H54 (cell line): ENCODE results near the gene ZWILCH.

Experiments used
- DNase-seq: peaks from one replicate; pipeline ENCODE4 v3.0.0; 2011; ENCODE audit warnings: low spot score, mixed read lengths; ENCODE audit not compliant: insufficient read length
- FAIRE-seq: peaks from 3 replicates; lab custom pipeline; 2011; peaks lifted over from hg19 to GRCh38; lab: Jason Lieb, UNC
- POLR2A ChIP-seq: IDR thresholded peaks from 2 replicates; pipeline ENCODE4 v1.6.1; 2011; ENCODE audit warnings: low read depth, mild to moderate bottlenecking, low read length

The ZWILCH gene

DNA sequence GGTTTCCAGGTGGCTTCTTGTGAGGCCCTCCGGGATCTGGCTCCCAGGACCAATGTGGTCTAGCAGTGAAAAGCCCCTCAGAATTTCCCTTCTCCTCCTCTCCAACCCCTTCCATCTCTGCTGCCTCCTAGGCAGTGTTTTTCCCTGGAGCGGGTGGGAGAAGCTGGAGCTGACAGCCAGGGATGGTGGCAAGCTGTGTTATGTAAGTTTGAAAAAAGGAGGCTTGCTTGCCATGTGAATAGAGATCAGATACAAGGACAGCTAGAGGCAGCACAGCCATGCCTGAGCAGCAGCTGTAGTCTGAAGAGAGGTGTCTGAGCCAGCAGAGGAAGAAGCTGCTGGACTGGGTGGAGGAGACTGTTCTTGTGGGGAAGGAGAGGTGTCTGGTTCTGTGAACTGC, 28.1 kb upstream of the ZWILCH start:
- FAIRE-seq = no peak
- DNase-seq = no peak
- TF ChIP-seq POLR2A = no peak

DNA sequence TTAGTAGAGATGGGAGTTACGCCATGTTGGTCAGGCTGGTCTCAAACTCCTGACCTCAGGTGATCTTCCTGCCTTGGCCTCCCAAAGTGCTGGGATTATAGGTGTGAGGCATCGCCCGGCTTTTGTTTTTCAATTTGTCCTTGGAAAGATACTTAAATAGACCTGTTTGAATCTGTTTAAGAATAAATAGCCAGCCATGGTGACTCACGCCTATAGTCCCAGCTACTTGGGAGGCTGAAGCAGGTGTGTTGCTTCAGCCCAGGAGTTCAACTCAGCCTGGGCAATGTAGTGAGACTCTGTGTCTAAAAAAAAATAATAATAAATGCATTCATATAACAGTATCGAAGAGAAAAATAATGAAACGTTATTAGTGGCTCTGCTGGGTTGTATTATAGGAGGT, 24.9 kb upstream of the ZWILCH start:
- TF ChIP-seq POLR2A = no peak
- FAIRE-seq (no peak), DNase-seq (no peak)

- DNase-seq = no peak
- FAIRE-seq = no peak
- no peak for TF ChIP-seq POLR2A
These were observed 23.8 kb upstream of the ZWILCH start for GRCh38 chr15:66481107-66481856.

DNA sequence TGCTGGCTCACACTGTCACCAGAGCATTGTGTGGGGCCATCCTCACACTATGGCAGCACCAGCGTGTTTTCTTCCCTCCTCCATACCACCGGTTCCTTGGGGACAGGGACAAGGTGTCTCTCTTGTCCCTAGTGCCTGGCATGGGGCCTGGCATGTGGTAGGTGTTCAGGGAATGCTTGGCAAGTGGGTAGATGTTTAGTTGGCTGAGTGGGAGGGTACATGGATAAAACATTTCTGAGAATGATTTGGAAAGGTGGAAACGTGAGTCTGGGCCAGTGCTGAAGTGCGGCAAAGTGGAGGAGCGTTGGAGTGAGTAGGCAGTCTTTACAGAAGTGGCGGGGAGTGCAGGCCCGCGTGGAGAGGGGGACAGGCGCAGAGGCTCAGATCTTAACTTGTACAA, 22.6 kb upstream of the ZWILCH start:
- no peak for DNase-seq
- TF ChIP-seq POLR2A = no peak
- FAIRE-seq = no peak

DNA sequence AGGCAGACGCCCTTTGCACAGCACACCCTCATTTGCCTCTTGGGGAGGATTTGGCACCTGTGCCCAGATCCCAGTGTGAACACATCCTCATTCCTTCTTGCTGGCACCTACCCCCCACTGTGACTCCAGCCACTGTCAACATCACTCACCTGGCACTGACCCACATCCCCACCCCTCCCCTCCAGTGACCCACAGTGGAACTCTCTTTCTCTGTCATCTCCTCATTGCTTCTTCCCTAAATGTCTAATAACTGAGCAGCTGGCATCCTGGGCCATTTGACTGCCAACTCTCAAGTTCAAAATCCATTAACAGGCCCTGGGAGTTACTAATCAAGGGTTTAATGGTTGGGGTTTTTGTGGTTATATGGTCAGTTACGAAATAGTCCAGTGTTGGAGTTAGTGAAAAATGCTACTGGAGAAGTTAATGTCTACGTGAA, 22.0 kb upstream of the ZWILCH start:
- no peak for TF ChIP-seq POLR2A
- FAIRE-seq = no peak
- peak; percentile 15 for DNase-seq

DNA sequence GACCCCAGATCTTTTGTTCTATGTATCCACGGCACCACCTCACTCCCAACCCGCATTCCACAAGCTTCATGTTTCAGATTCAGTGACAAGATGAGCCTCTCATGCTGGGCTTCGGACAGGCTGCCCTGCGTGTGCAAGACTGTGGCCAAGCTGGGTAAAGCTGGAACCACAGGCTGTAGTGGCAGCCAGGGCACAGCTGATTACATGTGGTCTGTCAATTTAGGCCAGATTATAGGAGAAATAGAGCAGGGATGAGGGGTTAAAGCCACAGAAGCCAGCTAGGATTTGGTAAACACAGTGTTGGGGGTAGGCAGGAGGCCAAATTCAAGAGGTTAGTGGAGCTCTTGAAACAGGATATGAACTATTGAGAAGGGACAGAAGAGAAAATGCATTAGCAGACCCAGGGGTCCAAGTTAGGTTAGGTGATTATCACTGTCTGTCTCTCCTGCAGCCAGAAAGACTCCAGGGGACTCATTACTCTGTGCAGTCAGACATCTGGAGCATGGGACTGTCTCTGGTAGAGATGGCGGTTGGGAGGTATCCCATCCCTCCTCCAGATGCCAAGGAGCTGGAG, 20.5 kb upstream of the ZWILCH start:
- DNase-seq (no peak), FAIRE-seq (no peak)
- TF ChIP-seq POLR2A = no peak

GRCh38 chr15:66486887-66487286, 18.2 kb upstream of the ZWILCH start:
- FAIRE-seq (no peak), DNase-seq (no peak)
- TF ChIP-seq POLR2A = no peak

DNA sequence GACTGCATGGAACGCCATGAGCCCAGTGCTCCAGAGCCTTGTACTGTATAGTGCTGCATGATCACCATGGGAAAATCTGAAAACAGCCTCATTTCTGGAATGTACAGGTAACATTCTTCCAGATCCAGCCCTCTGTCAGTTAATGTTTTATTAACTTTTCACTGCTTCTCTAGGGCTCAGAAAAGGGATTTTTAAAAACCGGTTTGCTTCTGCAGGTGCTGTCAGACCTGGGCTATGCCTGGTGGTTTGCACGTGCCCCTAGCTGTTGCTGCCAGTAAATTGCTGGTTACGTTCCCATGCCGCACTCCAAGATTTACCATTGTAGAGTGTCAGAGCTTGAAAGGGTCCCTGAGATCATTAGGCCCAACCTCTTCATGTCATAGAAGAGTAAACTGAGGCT, 16.6 kb upstream of the ZWILCH start:
- no peak for FAIRE-seq
- TF ChIP-seq POLR2A = no peak
- DNase-seq = no peak

DNA sequence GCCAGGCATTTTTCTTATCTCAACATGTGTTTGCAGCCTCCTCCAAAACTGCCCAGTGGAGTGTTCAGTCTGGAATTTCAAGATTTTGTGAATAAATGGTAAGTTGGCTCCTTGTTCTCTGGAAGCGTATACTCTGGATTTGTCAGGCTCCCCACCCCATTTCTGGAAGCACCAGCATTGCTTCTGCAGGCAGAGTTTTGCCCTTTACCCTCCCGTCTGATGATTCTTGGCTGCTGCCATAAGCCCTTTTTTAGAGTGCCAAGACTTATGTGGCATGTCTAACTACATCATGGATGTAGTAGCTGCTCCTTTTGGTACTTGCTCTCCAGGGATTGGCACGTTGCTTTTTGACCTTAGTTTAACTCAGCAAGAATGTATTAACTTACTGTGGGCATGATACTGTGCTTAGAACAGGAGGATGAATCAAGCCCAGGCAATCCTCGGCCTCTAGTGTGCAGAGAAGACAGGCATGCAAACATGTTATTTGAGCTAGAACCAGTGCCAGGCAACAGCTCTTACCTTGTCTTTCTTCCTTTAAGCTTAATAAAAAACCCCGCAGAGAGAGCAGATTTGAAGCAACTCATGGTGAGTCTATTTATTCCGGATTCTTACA, 15.8 kb upstream of the ZWILCH start:
- no peak for TF ChIP-seq POLR2A
- no peak for DNase-seq
- FAIRE-seq = no peak

DNA sequence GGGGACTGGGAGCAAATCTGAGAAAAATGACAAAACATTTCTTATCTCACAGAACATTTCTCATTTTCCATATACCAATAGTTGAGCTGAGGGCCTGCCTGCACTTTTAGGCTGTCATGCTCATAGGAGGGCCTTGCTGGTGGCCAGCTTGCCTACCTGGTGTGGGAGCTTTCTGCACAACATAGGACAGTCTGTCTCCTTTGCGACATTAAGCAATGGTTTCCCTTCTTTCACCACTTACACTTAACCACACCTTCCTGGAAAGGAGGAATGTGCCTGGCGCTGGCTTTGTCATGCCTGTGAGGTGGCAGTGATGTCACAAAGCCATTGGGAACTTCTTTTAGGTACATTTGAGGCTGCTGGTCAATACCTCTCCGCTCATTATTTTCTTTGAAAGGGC, 13.3 kb upstream of the ZWILCH start:
- no peak for FAIRE-seq
- no peak for DNase-seq
- TF ChIP-seq POLR2A = no peak

GRCh38 chr15:66494262-66494661, 10.9 kb upstream of the ZWILCH start:
- FAIRE-seq = no peak
- no peak for DNase-seq

GRCh38 chr15:66496951-66497501, 8.1 kb upstream of the ZWILCH start:
- FAIRE-seq (no peak), DNase-seq (no peak)
- TF ChIP-seq POLR2A = no peak

More at GRCh38 chr15:66494262-66494661, 10.9 kb upstream of the ZWILCH start:
- TF ChIP-seq POLR2A = no peak

DNA sequence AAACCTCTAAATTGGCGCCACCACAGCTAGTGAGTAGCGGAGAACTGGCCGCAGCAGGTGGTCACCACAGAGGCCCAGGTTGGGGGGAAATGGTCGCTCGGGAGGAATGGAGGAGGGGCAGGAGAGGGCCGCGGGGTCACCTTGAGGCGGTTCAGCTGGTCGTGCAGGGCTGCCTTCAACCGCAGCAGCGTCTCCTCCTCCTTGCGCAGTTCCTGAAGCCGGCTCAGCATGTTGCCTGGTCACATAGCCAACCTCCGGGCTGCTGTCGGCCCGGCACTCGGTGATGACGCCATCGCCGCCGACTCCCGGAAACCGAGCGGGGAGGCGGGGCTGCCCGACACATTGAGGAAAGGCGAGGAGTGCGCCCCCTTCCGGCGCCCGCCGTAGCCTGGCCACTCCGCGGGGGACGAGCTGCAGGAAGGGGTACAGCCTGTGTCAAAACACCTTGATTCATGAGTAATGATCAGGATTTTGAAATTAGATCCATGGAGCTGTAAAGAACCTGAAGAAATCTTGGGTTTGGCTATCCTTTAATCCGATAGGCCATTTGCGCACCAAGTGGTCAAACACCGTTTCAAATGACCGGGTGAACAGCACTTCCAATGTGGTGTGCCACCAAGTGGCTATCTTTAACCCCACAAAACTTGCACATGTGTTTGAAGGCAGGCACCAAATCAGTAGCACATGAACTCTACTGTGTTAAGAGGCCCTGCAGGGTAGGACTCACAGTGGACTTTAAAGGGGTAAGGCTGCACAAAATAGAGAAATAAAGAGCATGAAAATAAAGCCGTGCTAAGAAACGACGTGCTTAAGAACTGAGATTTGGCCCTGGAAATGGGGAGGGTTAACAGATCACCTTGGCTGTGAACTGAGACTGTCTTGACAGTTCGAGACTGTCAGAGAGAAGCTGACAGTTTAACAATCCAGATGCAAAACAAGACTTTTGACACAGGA, 7.3 kb upstream of the ZWILCH start, which contains the start of gene SNAPC5:
Gene SNAPC5, minus strand, starts transcription at position 261 of the 954 bp plus-strand sequence. Its CDS starts 31 bp downstream, at position 230.
- DNase-seq = peak; percentile 61
- no peak for FAIRE-seq
- TF ChIP-seq POLR2A = peak; percentile 74
